ENCODE data around the gene ZSCAN10.
"Not testable (repeated sequence)": the region's sequence is repeated elsewhere in the genome, so short reads cannot be mapped to it uniquely, and the experiment has no call there.

ZSCAN10 gene

GRCh38 chr16:3059041-3059722 is 39.9 kb downstream of the ZSCAN10 start:
- DNase-seq, result peak; percentile 76

DNA sequence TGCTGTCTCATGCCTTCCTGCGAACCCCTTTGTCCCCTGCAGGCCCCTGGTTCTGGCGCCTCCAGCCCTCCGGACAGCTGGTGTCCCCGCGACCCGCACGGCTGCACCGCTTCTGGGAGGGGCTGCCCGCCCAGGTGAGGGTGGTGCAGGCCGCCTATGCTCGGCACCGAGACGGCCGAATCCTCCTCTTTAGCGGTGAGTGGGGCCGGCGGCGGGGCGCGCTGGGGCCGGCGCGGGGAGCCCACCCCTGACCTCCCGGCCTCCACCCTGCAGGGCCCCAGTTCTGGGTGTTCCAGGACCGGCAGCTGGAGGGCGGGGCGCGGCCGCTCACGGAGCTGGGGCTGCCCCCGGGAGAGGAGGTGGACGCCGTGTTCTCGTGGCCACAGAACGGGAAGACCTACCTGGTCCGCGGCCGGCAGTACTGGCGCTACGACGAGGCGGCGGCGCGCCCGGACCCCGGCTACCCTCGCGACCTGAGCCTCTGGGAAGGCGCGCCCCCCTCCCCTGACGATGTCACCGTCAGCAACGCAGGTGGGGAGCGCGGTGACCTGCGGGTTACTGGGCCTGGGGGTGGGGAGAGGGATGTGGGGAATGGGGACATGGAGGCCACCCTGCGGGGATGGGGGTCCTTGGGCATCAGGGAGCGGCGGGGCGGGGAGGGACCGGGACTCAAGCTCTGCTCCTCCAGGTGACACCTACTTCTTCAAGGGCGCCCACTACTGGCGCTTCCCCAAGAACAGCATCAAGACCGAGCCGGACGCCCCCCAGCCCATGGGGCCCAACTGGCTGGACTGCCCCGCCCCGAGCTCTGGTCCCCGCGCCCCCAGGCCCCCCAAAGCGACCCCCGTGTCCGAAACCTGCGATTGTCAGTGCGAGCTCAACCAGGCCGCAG is 40.7 kb downstream of the ZSCAN10 start:
- peak; percentile 49 for DNase-seq

DNA sequence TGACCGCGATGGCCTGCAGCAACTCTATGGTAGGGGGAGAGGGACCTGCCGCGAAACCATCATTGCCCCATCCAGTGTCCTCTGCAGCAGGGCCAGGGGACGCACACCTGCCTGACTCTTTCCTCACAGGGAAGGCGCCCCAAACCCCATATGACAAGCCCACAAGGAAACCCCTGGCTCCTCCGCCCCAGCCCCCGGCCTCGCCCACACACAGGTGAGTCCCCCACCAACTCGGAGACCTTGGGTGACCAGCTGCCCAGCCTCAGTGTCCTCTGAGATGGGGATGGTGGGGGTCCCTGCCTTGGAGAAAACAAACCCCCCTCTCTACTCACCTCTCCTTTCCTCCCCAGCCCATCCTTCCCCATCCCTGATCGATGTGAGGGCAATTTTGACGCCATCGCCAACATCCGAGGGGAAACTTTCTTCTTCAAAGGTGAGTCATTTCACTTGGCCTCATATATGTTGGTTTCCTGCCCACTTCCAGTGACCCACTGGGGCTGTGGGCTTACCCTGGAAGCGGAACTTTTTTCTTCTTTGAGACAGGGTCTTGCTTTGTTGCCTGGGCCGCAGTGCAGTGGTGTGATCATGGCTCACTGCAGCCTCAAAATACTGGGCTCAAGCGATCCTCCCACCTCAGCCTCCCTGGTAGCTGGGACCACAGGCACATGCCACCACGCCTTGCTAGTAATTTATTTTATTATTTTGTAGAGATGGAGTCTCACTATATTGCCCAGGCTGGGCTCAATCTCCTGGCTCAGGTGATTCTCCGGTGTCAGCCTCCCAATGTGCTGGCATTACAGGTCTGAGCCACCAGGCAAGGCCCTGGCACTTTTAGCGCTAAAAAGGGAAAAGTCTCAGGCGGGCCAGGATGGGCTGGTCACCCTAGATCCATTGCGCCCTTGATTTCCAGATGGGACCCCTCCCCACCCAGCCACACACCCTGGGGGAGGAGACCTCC is 41.6 kb downstream of the ZSCAN10 start:
- DNase-seq, result no peak

DNA sequence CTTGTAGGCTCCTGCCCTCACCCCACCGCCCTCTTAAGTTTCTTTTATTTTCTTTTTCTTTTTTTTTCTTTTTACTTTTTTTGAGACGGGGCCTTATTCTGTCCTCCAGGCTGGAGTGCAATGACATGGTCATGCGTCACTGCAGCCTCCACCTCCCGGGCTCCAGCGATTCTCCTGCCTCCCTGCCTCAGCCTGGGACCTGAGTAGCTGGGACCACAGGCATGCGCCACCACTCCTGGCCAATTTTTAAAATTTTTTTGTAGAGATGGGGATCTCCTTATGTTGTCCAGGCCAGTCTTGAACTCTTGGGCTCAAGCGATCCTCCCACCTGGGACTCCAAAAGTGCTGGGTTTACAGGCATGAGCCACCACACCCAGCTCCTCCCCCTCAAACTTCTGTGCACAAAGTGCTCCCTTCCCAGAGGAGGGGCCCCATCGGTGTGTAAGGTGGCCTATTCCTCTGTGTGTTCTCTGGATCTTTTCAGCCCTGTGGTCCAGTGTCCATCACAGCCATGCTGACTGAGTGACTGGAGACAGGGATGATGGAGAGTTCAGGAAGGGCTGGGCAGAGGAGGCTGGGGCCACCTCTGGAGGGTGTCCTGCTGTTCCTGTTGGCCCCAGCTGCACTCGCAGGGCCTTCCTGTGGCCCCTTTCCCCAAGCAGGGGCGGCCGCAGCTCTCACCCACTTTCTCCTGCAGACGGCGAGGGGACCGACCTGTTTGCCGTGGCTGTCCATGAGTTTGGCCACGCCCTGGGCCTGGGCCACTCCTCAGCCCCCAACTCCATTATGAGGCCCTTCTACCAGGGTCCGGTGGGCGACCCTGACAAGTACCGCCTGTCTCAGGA is 42.5 kb downstream of the ZSCAN10 start:
- no peak for DNase-seq

DNA sequence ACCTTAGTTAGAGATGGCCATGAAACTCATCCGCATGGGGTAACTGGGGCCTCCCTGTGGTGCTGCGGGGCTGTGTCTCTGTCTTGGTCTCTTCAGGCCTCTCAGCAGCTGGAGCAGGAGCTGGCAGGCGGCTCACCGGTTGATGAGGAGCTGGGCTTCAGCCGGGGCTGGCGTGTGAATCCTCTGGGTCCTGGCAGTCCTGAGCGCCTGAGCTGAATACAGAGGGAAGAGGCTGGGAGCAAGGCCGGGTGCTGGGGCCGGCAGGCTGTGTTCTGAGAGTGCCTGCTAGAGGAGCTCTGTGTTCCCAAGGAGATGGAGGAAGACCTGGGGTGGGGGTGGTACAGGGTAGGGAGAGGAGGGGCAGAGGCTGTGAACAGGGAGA is 43.4 kb downstream of the ZSCAN10 start:
- DNase-seq, result not testable (repeated sequence)

DNA sequence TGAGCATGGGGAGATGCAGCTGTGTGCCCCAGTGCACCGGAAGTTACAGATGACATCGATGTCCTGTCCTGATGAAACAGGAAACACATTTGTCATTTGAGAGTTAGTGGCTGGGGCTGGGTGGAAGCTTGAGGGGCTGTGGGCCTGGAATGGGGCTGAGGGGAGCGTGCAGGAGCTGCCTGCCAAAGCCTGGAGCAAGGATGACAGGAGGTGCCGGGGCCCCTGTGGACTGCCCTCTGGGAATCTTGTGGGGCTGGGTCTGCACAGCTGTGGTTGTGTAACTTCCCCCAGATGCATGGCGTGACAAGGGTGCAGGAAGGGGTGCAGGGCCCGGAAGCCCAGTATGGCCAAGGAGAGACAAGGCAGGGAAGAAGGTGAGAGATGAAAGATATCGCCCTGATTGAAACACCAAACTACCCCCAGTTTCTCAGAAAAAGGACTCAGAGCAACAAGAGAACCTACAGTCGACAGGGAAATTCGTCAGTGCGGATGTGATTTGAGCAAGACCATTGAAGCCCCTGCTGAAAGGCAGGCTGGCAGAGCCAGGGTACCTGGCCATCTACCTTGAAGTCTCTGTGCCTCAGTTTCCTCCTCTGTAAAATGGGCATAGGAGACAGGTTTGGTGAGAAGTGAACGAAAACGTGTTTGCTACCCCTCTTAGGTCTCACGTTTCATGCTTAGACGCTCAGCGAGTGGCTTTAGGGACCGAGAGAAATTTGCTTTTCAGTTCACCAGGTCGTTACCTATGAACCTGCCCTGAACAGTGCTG is 43.9 kb downstream of the ZSCAN10 start:
- no peak for DNase-seq

DNA sequence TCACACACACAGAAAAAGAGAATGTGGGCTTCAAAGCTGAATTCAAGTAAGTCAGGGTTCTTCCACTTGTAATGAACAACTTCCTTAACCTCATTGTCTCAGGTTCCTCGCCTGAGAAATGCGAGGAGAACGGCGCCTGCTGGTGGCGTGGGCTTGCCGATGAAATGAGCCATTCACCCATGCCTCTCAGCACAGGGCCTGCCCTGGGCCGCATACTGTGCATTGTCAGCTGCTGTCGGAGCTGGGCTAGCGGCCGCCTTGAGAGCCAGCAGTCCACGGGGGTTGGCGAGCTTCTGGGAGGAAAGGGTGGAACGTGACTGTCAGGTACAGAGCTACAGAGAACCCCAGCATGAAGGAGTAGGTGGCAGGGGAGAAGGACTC is 45.8 kb downstream of the ZSCAN10 start:
- peak; percentile 27 for DNase-seq

DNA sequence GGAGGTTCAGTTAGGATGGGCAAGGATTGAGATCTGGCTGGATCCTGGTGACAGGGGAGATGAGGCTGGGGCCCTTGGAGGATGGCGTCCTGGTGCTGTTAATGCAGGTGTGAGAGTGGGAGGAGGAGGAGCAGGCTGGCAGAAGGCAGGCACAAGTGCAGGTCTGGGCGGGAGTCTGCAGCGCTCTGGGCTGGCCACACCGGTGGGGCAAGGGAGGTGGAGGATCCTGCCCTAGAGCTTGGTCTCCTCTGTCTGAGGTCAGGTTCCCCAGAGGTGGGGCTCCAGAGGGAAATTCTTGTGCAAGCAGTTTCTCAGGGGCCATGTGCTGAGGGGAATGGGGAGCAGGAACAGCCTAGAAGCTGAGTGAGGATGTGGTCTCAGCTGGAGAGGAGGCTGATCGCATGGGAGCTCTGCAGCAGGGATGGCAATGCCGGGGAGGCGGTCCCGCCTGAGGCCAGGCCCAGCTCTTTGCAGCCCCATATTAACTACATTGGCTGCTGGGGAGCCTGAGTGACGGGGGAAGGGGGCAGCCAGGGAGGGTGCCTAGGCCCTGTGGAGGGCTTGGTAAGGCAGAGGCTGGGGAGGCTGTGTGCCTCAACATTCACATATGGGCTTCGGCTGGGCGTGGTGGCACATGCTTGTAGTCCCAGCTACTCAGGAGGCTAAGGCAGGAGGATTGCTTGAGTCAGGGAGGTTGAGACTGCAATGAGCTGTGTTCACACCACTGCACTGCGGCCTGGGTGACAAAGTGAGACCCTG is 46.3 kb downstream of the ZSCAN10 start:
- DNase-seq, result not testable (repeated sequence)

GRCh38 chr16:3051494-3051893 is 47.6 kb downstream of the ZSCAN10 start:
- no peak for DNase-seq

DNA sequence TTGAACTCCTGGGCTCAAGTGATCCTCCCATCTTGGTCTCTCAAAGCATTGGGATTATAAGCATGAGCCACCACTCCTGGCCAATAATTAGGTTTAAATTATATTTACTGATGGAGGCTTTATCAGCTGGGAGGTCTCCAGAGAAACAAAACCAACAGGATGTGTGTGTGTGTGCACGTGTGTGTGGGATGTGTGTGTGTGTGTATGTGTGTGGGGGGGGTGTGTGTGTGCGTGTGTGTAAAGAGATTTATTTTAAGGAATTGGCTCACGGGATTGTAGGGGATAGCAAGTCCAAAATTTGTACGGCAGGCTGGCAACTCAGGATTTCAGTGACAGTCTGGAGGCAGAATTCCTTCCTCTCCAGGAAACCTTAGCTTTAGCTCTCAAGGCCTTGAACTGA is 48.1 kb downstream of the ZSCAN10 start:
- no peak for DNase-seq

- no peak for DNase-seq
Observed at GRCh38 chr16:3050487-3050886, 48.6 kb downstream of the ZSCAN10 start.

DNA sequence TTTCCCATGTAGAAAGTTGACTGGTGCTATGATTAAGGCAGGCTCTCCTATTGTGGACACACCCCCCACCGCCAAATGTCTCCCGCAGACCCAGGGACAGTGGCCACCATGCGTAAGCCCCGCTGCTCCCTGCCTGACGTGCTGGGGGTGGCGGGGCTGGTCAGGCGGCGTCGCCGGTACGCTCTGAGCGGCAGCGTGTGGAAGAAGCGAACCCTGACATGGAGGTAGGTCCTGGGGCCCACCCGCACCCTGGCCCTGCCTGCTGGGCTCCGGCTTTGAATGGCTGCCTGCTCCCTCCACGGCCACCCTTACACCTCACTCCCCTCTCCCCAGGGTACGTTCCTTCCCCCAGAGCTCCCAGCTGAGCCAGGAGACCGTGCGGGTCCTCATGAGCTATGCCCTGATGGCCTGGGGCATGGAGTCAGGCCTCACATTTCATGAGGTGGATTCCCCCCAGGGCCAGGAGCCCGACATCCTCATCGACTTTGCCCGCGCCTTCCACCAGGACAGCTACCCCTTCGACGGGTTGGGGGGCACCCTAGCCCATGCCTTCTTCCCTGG is 49.1 kb downstream of the ZSCAN10 start:
- no peak for DNase-seq

GRCh38 chr16:3047387-3047720 is 51.7 kb downstream of the ZSCAN10 start:
- no peak for DNase-seq

DNA sequence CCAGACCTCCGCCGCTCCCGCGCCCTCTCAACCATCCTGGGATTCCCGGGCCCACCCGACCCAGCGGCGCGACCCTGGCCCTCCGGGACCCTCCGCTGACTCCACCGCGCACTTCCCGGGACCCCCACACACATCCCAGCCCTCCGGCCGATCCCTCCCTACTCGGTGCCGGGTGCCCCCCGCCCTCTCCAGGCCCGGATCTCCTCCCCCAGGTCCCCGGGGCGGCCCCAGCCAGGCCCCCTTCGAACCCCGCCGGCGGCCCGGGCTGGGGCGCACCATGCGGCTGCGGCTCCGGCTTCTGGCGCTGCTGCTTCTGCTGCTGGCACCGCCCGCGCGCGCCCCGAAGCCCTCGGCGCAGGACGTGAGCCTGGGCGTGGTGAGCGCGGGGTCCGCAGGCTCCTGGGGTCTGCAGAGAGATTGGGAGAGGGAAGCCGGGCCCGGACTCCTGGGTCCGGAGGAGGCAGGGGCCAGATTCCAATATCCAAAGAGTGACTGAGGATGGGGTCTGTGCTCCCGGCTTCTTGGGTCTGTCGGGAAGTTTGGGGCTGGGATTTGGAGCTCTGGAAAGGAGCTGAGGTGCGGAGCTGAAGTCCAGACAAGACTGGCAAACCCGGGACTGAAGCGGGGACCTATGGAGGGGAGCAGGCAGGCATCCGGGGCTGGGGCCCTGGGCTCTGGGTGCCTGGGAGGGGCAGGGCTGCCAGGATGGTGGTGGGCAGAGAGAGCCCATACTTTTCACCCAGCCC is 52.3 kb downstream of the ZSCAN10 start:
- no peak for DNase-seq

DNA sequence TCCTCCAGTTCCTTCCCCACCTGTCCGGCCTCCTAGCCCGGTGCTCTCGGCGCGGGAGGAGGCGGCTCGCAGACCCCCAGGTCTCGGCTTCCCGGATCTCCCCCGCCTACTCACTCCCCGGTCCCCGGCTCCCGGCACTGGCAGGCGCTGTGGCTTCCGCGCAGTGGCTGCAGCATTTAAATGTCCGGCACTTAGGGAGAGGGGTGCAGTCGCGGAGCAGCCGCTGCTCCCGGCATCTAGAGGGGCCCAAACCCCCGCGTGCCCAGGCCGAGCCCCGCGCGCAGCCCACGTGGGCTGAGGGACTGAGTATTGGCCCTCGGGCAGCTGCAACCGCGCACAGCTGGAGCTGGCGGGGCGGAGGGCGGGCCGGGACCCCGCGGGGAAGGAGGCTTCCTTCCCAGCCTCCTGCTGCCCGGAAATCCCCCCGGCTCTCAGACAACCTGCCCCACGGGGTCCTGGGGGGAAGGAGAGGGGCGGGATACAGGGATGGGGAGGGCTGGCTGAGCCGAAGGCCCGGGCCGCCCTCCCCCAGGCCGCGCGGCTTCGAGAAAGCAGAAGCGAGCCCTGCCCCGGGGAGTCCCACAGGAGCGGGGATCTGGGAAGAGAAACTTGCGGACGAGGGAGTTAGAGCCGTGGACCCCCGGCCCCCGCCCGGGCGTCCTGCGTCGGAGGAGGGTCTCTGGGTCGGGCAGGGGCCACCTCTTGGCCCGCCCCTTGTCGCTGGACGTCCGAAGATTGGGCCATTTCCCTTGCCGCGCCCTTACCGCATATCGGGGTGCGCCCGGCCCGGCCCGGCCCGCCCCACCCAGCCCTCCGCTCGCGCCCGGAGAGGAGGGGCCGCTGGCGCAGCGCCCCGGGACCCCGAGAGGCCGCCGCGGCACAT is 53.1 kb downstream of the ZSCAN10 start, which contains the start of gene MMP25:
MMP25 (plus strand) TSS at position 804 of the 883 bp plus-strand sequence. CDS start 357 bp downstream, outside the sequence.
- DNase-seq, result no peak

GRCh38 chr16:3044708-3045107 is 54.4 kb downstream of the ZSCAN10 start:
- DNase-seq, result no peak

- no peak for DNase-seq
Observed at GRCh38 chr16:3042376-3042775, 56.7 kb downstream of the ZSCAN10 start.

DNA sequence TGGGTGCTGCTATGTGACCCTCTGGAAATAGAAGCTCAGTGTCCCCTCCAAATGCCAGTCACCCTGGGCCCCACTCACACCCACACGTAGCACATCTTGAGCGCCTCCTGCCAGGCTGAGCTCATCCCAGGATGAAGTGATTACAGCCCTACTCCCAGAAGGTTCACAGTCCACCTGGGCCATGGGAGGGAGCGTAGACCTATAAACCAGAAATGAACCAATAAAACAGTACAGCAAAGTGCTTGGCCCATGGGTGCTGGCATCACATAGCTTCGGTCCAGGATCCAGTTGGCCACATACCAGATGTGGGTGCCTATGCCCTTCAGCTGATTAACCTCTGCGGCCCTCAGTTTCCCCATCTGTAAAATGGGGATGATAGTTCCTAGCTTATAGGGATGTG is 60.2 kb downstream of the ZSCAN10 start:
- DNase-seq, result no peak
